HUES6 (cell line): ENCODE data around the gene ALLC.

ENCODE experiments used
- H3K27ac ChIP-seq: 2 replicates; pipeline ENCODE4 v1.7.0; 2013; ENCODE audit warnings: low read depth, mild to moderate bottlenecking, low read length, inconsistent platforms
- H3K27me3 ChIP-seq: 2 replicates; pipeline ENCODE4 v1.6.1; 2013; ENCODE audit warnings: low read length; ENCODE audit not compliant: control insufficient read depth, insufficient read depth
- H3K36me3 ChIP-seq: 2 replicates; pipeline ENCODE4 v1.6.1; 2013; ENCODE audit warnings: low read length; ENCODE audit not compliant: control insufficient read depth, insufficient read depth
- H3K4me1 ChIP-seq: 2 replicates; pipeline ENCODE4 v1.6.1; 2013; ENCODE audit warnings: low read length; ENCODE audit not compliant: control insufficient read depth, insufficient read depth
- H3K4me3 ChIP-seq: 2 replicates; pipeline ENCODE4 v1.5.1; 2013; ENCODE audit warnings: low read depth, low read length
- H3K9ac ChIP-seq: one replicate; pipeline ENCODE4 v1.6.1; 2013; ENCODE audit warnings: mild to moderate bottlenecking, low read length
- H3K9me3 ChIP-seq: 2 replicates; pipeline ENCODE4 v1.6.1; 2013; ENCODE audit warnings: low read depth, low read length; ENCODE audit not compliant: control insufficient read depth, insufficient read depth

ALLC gene

DNA sequence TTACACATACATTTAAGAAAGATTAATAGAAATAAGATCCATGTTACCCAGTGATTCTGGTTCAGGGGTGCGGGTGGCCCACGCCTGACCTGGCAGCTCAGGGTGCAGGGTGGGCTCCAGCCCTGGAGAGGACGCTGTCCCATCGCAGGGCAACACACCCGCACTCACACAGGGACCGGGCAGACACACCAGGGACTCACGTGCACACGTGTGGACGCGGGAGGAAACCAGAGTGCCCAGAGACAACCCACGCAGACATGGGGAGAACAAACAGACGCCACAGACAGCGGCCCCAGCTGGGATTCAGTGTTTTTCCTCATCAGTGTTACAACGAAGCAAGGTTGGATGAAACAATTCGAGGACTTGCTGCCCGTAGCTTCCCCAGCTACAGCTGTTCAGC, 8.4 kb upstream of the ALLC start:
- no peak overlapping the region for H3K4me3 ChIP-seq
- peaks cover 14% of the 10 kb centered on the region for H3K4me1 ChIP-seq
- H3K27ac ChIP-seq, result no peak overlapping the region
- no peaks in the 10 kb centered on the region for H3K9me3 ChIP-seq
- H3K27me3 ChIP-seq, result peaks cover 6% of the 10 kb centered on the region; the same call in 1 of the 2 replicates
- H3K36me3 ChIP-seq, result no peaks in the 10 kb centered on the region
- no peak overlapping the region for H3K9ac ChIP-seq

DNA sequence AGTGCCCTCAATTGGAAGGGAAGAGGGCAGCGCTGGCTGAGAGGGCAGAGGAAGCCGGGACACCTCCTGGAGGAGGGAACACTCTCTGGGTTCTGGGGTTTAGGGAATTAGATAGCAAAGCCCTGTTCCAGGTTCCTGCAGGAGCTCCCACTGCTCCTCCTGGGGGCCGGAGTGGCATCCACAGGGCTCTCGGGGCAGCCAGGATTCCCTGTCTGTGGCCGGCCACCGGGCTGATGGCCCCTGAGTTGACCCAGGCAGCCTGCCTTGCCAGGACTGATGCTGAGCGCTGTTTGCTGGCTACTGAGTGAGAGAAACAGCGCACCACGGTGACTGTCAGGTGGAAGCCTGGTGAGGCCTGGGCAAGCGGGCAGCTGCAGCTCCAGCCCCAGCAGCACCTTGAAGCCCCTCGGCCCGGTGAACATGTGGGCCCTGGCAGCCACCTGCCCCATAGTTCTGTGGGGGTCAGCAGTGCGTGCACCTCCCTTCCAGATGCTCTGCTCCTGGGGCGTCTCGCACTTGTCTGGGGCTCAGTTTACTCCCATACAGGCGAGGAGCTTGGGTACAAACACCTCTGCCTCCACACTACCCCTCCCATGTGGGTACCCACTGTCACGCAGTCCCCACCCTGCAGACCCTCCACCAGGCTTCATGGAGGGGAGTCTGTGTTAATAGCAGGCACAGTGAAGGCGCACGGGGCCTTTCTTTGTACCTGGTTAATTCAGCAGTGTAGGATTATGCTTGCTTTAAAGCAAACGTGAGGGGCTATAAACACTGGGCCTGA, 7.7 kb upstream of the ALLC start:
- Histone ChIP-seq H3K9ac (no peak overlapping the region), H3K27ac (no peak overlapping the region), H3K4me3 (no peak overlapping the region), H3K9me3 (no peaks in the 10 kb centered on the region), H3K4me1 (peaks cover 14% of the 10 kb centered on the region), H3K27me3 (peaks cover 6% of the 10 kb centered on the region; the same call in 1 of the 2 replicates), H3K36me3 (no peaks in the 10 kb centered on the region)

DNA sequence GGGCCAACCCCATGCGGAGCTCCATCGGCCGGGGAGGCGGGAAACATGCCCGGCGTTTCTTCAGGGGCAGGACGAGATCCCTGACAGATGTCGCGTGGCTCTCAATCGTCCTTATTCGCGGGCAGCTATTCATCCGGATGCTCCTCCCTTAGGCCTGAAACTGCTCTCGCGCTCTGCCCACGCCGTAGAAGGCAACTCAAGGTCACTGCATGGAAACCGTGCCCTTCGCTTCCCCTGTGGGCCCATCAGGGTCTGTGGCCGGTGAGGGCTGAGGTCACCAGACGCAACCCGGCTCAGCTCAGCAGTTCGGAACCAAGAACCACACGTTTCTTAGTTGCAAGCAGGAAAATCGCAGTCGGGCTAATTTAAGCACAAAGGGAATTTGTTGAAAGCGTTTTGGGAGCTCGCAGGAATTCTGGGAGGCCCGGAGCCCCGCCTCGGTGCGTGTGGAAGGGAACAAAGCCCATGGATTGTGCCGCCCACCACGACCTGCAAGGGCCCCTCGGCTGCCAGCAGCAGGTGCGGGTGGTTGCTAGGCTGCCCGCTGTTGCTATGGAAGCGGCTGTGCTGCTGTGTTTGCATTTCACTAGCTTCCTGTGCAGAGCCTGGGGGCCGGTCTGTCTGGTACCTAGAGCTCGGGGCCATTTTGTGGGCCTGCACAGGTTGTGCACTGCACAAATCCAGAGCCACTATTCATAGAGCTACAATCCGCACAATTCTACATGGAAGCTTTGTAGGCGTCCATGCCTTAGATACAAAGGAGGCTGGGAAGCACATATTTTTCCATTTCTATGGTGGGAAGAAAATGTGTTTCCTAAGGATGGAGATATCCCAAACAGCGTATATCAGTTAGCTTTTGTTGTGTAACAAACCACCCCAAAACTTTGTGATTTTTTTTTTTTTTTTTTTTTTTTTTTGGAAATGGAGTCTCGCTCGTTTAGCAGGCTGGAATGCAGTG, 6.0 kb upstream of the ALLC start:
- no peaks in the 10 kb centered on the region for H3K36me3 ChIP-seq
- no peak overlapping the region for H3K27ac ChIP-seq
- H3K4me1 ChIP-seq, result peaks cover 23% of the 10 kb centered on the region
- peak overlapping the region; percentile 57 for H3K4me3 ChIP-seq
- peaks cover 6% of the 10 kb centered on the region; the same call in 1 of the 2 replicates for H3K27me3 ChIP-seq
- no peaks in the 10 kb centered on the region for H3K9me3 ChIP-seq
- H3K9ac ChIP-seq, result peak overlapping the region; percentile 75

DNA sequence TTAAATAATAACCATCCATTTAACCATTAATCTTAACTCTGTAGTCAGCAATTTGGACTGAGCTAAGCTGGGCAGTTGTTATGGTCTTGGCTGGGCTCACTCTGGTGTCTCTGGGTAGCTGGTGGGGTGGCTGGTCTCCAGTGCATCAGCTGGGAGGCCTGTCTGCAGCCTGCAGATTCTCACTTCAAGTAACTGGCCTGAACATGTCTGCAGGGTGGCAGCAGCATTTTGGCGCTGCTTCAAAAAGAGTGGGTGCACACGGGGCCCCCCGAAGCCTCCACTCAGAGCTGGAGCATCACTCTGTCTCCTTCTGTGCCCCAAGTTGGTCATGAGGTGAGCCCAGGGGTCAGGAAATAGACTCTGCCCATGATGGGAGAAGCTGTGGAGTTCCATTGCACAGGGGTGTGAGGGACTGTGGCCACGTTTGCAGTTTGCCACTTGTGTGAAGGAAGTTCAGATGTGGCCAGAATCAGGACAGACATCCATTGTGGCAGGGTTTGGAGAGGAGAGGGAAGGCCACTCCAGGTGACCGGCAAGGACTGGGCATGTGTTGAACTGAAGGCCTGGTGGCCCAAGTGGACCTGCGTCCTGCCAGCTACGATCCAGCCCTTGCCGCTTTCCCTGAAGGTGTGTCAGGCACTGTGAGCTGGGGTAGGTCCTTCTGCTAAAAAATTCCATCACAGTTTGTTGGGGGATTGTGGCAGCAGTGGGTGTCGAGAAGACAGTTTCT, 4.9 kb upstream of the ALLC start:
- Histone ChIP-seq H3K9me3 (no peaks in the 10 kb centered on the region), H3K27me3 (peaks cover 6% of the 10 kb centered on the region; the same call in 1 of the 2 replicates), H3K4me1 (peaks cover 33% of the 10 kb centered on the region), H3K4me3 (no peak overlapping the region), H3K27ac (no peak overlapping the region), H3K36me3 (no peaks in the 10 kb centered on the region), H3K9ac (no peak overlapping the region)

DNA sequence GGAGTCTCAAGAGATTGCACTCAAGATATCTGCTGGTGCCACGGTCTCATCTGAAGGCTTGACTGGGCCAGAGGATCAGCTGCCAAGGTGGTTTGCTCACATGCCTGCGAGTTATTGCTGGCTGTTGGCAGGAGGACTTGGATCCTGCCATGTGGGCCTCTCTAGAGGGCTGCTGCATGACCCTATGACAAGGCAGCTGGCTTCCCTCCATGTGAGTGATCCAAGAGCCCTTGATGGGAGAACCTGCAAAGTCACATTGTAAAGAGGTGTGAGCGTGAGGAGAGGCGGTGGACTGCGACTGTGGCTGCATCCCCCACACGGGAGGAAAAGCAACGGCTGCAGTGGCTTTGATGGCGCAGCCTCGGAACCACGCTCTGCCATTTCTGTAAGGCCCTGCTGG, 4.0 kb upstream of the ALLC start:
- H3K4me1 ChIP-seq, result peaks cover 35% of the 10 kb centered on the region
- no peaks in the 10 kb centered on the region for H3K36me3 ChIP-seq
- no peak overlapping the region for H3K9ac ChIP-seq
- H3K9me3 ChIP-seq, result no peaks in the 10 kb centered on the region
- H3K27me3 ChIP-seq, result peaks cover 6% of the 10 kb centered on the region; the same call in 1 of the 2 replicates
- no peak overlapping the region for H3K4me3 ChIP-seq
- H3K27ac ChIP-seq, result no peak overlapping the region

DNA sequence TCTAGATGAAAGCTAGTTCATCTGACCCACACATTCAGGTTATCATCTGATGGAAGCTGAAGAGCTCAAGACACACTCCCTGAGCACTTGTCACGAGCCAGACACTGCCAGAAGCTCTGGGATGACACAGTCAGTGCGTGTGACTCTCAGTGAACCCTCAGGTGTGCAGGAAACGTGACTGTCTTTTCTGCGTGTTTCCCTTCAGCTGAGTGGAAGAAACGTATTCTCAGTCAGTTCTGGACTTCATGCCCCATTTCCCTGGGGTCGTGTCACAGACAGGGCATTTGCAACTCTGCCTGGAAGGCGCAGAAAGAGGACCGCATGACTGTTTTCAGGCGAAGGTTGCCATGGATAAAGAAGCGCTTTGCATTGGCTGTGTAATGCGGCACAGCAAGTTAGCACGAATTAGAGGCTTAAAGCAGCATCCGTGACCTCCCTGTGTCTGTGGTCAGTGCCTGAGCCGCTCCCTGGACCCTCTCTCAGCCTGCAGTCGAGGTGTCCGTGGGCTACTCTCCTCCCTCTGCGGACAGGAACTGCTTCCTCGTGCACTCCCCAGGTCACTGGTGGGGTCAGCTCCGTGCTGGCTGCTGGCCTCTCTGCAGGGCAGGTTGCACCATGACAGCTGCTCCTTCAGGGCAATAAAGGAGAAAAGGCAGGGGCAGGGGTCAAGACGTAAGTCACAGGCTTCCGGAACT, 3.3 kb upstream of the ALLC start:
- Histone ChIP-seq H3K27ac (no peak overlapping the region), H3K36me3 (no peaks in the 10 kb centered on the region), H3K27me3 (peaks cover 6% of the 10 kb centered on the region; the same call in 1 of the 2 replicates), H3K4me3 (no peak overlapping the region), H3K9ac (no peak overlapping the region), H3K4me1 (peaks cover 41% of the 10 kb centered on the region), H3K9me3 (no peaks in the 10 kb centered on the region)

DNA sequence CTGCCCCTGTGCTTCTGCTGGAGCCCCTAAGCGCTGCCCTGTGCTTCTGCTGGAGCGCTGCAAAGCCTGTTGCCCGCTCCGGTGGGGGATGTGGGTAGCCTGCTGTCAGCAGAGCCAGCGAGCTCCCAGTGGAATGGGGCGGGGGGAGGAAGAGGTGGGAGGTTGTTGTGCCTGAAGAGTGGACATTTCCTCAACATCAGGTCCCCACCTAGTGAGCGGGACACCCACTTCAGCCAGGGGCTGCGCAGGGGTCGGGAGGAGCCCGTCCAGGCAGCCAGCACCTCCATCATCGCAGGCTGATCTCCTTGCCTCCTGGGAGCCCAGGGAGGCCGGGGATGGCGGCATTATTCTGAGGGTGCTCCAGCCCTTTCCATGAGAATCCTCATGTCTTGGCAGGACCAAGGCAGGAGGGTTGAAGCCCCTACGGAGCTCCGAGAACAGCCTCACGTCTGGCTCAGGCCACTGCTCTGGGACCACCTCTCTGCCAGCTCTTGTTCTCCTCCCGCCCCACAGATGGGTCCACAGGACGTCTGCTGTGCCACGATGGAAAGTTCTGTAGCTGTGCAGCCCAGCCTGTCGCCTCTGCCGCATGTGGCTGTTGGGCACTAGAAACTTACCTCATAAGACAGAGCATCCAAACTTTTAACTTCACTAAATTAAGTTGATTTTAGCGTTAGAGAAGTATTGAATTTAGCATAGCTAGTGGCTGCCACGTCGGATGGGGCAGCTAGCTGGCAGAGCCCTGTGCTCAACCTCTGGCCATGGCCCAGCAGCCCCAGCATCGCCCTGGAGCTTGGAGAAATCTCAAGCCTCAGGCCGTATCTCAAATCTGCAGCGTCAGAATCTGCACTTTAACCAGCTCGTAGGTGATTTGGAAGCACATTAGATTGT, 1.9 kb upstream of the ALLC start:
- Histone ChIP-seq H3K27me3 (peaks cover 6% of the 10 kb centered on the region; the same call in 1 of the 2 replicates), H3K4me3 (no peak overlapping the region), H3K27ac (no peak overlapping the region), H3K9me3 (no peaks in the 10 kb centered on the region), H3K4me1 (peaks cover 43% of the 10 kb centered on the region), H3K9ac (no peak overlapping the region), H3K36me3 (no peaks in the 10 kb centered on the region)

DNA sequence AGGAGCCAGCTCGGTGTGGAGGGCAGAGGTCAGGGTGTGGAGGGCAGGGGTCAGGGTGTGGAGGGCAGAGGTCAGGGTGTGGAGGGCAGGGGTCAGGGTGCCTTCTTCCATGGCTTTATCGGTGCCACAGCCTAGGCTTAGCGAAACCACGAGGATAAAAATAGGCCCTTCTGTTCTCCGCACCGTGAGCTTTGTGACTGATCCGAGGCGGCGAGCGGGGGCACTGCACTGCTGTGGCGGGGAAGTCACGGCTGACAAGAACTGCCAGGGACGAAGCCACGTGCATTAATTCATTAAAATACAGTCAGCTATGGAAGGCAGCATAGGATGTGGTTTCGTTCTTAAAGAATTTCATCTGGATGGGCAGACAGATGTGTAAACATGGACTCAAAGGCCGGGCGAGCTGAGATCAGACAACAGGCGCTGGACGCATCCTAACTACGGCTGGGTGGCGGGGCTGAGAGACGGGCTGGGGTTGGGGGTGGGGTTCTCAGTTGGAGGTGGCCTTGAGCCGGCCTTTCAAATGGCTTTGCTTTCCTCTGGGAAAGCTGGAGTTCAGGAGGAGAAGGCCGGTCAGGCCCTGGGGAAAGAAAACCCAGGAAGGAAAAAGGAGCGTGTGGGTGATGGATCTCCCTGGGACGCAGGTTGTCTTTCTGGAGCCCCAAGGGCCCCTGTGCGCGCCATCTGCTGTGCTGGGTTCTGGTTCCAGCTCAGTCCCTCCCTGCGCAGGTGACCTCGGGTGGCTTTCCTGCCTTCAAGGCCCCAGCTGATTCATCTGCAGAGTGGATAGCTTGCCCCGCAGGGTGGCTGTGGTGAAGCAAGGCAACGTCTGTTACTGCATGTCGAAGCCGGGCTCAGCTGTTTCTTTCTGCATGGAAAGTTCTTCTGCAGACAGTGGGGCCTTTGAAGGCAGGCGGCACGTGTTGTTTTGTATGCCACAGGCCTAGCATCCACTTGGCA, 958 bp upstream of the ALLC start:
- Histone ChIP-seq H3K9ac (no peak overlapping the region), H3K4me1 (peaks cover 36% of the 10 kb centered on the region), H3K9me3 (no peaks in the 10 kb centered on the region), H3K27ac (no peak overlapping the region), H3K36me3 (no peaks in the 10 kb centered on the region), H3K27me3 (no peaks in the 10 kb centered on the region; the same call in 1 of the 2 replicates), H3K4me3 (no peak overlapping the region)
